ENCODE measurements around the gene CAPN3.

DNA sequence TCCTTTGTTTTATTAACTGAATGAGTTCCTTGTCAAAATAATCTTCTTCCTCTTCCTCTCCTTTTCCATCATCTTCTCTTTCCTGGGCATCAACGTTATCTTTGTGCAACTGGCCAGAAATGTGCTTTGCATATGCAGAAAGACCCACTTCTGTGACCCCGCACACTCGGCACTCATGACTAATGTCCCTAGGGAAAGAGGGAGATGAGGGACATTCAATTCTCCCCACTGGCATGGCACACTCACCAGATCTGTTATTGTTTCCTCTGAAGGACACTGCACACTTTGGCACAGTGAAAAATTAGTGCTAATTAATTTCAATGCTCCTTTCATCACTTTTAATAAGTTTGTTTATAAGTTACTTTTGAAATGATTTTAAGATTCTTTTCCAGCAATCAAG lies 97.7 kb downstream of the CAPN3 start:
- TF ChIP-seq, protein P1, sequence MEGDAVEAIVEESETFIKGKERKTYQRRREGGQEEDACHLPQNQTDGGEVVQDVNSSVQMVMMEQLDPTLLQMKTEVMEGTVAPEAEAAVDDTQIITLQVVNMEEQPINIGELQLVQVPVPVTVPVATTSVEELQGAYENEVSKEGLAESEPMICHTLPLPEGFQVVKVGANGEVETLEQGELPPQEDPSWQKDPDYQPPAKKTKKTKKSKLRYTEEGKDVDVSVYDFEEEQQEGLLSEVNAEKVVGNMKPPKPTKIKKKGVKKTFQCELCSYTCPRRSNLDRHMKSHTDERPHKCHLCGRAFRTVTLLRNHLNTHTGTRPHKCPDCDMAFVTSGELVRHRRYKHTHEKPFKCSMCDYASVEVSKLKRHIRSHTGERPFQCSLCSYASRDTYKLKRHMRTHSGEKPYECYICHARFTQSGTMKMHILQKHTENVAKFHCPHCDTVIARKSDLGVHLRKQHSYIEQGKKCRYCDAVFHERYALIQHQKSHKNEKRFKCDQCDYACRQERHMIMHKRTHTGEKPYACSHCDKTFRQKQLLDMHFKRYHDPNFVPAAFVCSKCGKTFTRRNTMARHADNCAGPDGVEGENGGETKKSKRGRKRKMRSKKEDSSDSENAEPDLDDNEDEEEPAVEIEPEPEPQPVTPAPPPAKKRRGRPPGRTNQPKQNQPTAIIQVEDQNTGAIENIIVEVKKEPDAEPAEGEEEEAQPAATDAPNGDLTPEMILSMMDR (IDR thresholded peaks at IDR 0.05), result no peak
- no peak for TF ChIP-seq POLR2AphosphoS5 (IDR thresholded peaks at IDR 0.05)
